DMS114 treated with DMSO at 0.1 percent for 48 hours (cell line): ENCODE measurements around the gene BCR.

Experiments
- DNase-seq: peaks from one replicate; lab custom pipeline; 2025; ENCODE audit not compliant: unreplicated experiment; lab: John Stamatoyannopoulos, UW

BCR gene

GRCh38 chr22:23193882-23194281 lies 13.6 kb downstream of the BCR start:
- DNase-seq = no peak

GRCh38 chr22:23196165-23196564 lies 15.9 kb downstream of the BCR start:
- no peak for DNase-seq

- DNase-seq = no peak
Measured at GRCh38 chr22:23197836-23198235, 17.5 kb downstream of the BCR start.

- DNase-seq = no peak
Measured at GRCh38 chr22:23199159-23199558, 18.9 kb downstream of the BCR start.

GRCh38 chr22:23200898-23201297 lies 20.6 kb downstream of the BCR start:
- DNase-seq = no peak

GRCh38 chr22:23202812-23203451 lies 22.6 kb downstream of the BCR start:
- DNase-seq = no peak

GRCh38 chr22:23203452-23204124 lies 23.3 kb downstream of the BCR start:
- DNase-seq = no peak

- DNase-seq = no peak
Measured at GRCh38 chr22:23204125-23204488, 23.8 kb downstream of the BCR start.

- DNase-seq = no peak
Measured at GRCh38 chr22:23204541-23205157, 24.3 kb downstream of the BCR start.

- no peak for DNase-seq
Measured at GRCh38 chr22:23205339-23206049, 25.2 kb downstream of the BCR start.

GRCh38 chr22:23206915-23207314 lies 26.6 kb downstream of the BCR start:
- no peak for DNase-seq

GRCh38 chr22:23207729-23208393 lies 27.6 kb downstream of the BCR start:
- DNase-seq = no peak

- DNase-seq = no peak
Measured at GRCh38 chr22:23210428-23211170, 30.3 kb downstream of the BCR start.

GRCh38 chr22:23211622-23212021 lies 31.3 kb downstream of the BCR start:
- DNase-seq = no peak

GRCh38 chr22:23212061-23213021 lies 32.0 kb downstream of the BCR start:
- DNase-seq = no peak

- DNase-seq = no peak
Measured at GRCh38 chr22:23213022-23213555, 32.8 kb downstream of the BCR start.

GRCh38 chr22:23213581-23214334 lies 33.4 kb downstream of the BCR start:
- DNase-seq = no peak

- DNase-seq = no peak
Measured at GRCh38 chr22:23214398-23214797, 34.1 kb downstream of the BCR start.
